ENCODE data around the gene GFM1. TPM values are rescaled to one million over a fixed set of nuclear protein-coding genes. Genes with fewer than 3 reads are reported as not detected.

GFM1 gene
- total RNA-seq, 1 donor from 2014 or later = 55.3 TPM

GRCh38 chr3:158739078-158739477, 94.8 kb downstream of the GFM1 start:
- Histone ChIP-seq H3K4me3 (ENCODE audit: low read depth, low read length) (no peak overlapping the region), H3K36me3 (ENCODE audit: control insufficient read depth, insufficient read depth, low read length) (peaks cover 1% of the 10 kb centered on the region), H3K27me3 (ENCODE audit: control insufficient read depth, insufficient read depth, low read length) (peaks cover 2% of the 10 kb centered on the region)
- no peak for DNase-seq (ENCODE audit: low read depth)
- TF ChIP-seq CTCF (IDR thresholded peaks at IDR 0.05; ENCODE audit: insufficient read depth, low read length, severe bottlenecking) = no peak
- peak; percentile 55 for FAIRE-seq

GRCh38 chr3:158739661-158740060, 95.3 kb downstream of the GFM1 start:
- Histone ChIP-seq H3K27me3 (ENCODE audit: control insufficient read depth, insufficient read depth, low read length) (peaks cover 2% of the 10 kb centered on the region), H3K36me3 (ENCODE audit: control insufficient read depth, insufficient read depth, low read length) (peaks cover 1% of the 10 kb centered on the region), H3K4me3 (ENCODE audit: low read depth, low read length) (no peak overlapping the region)
- no peak for TF ChIP-seq CTCF (IDR thresholded peaks at IDR 0.05; ENCODE audit: insufficient read depth, low read length, severe bottlenecking)
- DNase-seq (ENCODE audit: low read depth) (no peak), FAIRE-seq (no peak)

Other genes starting within 250 kb of the GFM1 start
- 5.5 and 12.2 TPM in 2 replicates for gene MLF1, start 73.3 kb upstream of the GFM1 start, total RNA-seq
- 3.5 and 6.8 TPM in 2 replicates for gene LXN, start 28.1 kb downstream of the GFM1 start, total RNA-seq
- 2.4 TPM in 1 of 2 replicates, not detected in the other for gene RARRES1, start 87.9 kb downstream of the GFM1 start, total RNA-seq
- 57.1 and 63.6 TPM in 2 replicates for gene MFSD1, start 157.5 kb downstream of the GFM1 start, total RNA-seq